ENCODE measurements around the gene RCCD1. TPM values are rescaled to one million over a fixed set of nuclear protein-coding genes. Genes with fewer than 3 reads are reported as not detected.

The RCCD1 gene
- total RNA-seq, 1 experiment from 2014 or later: 22.8 TPM

GRCh38 chr15:90911302-90911623, 43.4 kb upstream of the RCCD1 start:
- Histone ChIP-seq H3K9ac (ENCODE audit: extremely low read depth, insufficient read length, low read length) (no peak overlapping the region), H3K79me2 (ENCODE audit: insufficient read depth, low read length) (no peaks in the 10 kb centered on the region), H2AK5ac (ENCODE audit: insufficient read length, low read length) (no peak overlapping the region), H3K4ac (ENCODE audit: low read depth, low read length) (no peak overlapping the region), H3K27ac (ENCODE audit: insufficient read length, low read depth, low read length) (no peak overlapping the region), H2AFZ (ENCODE audit: low read length) (no peak overlapping the region), H3K56ac (ENCODE audit: insufficient read length, low read depth, low read length) (no peak overlapping the region), H3T11ph (ENCODE audit: low read length) (no peak overlapping the region), H3K4me1 (ENCODE audit: insufficient read depth, low read length) (no peaks in the 10 kb centered on the region), H4K20me1 (ENCODE audit: control insufficient read depth, insufficient read depth, insufficient read length) (no peaks in the 10 kb centered on the region), H3K23ac (ENCODE audit: insufficient read length, low read depth, low read length) (no peak overlapping the region), H2BK5ac (ENCODE audit: insufficient read length, low read length) (no peak overlapping the region), H3K18ac (ENCODE audit: insufficient read length, low read depth, low read length) (no peak overlapping the region), H2BK20ac (ENCODE audit: low read depth, low read length, poor library complexity, severe bottlenecking) (no peak overlapping the region), H3K23me2 (ENCODE audit: insufficient read length, low read depth, low read length, poor library complexity, severe bottlenecking) (no peaks in the 10 kb centered on the region), H4K5ac (ENCODE audit: insufficient read length, low read depth, low read length) (no peak overlapping the region), H3K27me3 (ENCODE audit: insufficient read depth, low read length) (no peaks in the 10 kb centered on the region), H2BK15ac (ENCODE audit: low read depth, low read length) (no peak overlapping the region), H3K79me1 (ENCODE audit: insufficient read depth, low read depth, low read length, poor library complexity, severe bottlenecking) (no peaks in the 10 kb centered on the region), H4K8ac (replicated peaks; ENCODE audit: insufficient read length, low read depth, low read length) (no peak overlapping the region), H3K9me3 (ENCODE audit: control insufficient read depth, low read depth, low read length) (no peaks in the 10 kb centered on the region), H4K91ac (ENCODE audit: insufficient read length, low read depth, low read length) (no peak overlapping the region), H3K4me2 (ENCODE audit: insufficient read depth, insufficient read length, low read length) (no peak overlapping the region), H3K14ac (ENCODE audit: insufficient read depth, low read length) (no peak overlapping the region), H2BK12ac (ENCODE audit: insufficient read length, low read depth, low read length) (no peak overlapping the region), H2BK120ac (ENCODE audit: low read depth, low read length, poor library complexity, severe bottlenecking) (no peak overlapping the region)
- Mint-ChIP-seq H3K9me3 (no peaks in the 10 kb centered on the region), H3K4me1 (peaks cover 3 to 6% of the 10 kb centered on the region in 2 experiments; a peak in 2 of 4 replicates), H3K36me3 (ENCODE audit: insufficient read depth in 1 of 3, low read depth in 3 of 3) (peaks cover 3 to 47% (median 8%) of the 10 kb centered on the region in 3 experiments; a peak in 5 of 7 replicates), H3K27ac (no peak overlapping the region), H3K4me3 (no peak overlapping the region), H3K27me3 (ENCODE audit: low read depth) (no peaks in the 10 kb centered on the region)
- no CpG with 5 or more reads among the region's 19 CpGs for WGBS (ENCODE audit: extremely low coverage, insufficient read length, low lambda C conversion rate)
- TF ChIP-seq CTCF (conservative IDR thresholded peaks at IDR 0.05): no peak
- DNase-seq: no peak

Data from H9 (cell line).